Gastroesophageal sphincter (tissue), 4 donors: Measurements from ENCODE around the gene SPATA16. TPM values are rescaled to one million over a fixed set of nuclear protein-coding genes. Genes with fewer than 3 reads are reported as not detected.
"Not testable (repeated sequence)": the region's sequence is repeated elsewhere in the genome, so short reads cannot be mapped to it uniquely, and the experiment has no call there.

Experiments used
- ATAC-seq: fragments of 150-250 bp; one replicate; pipeline ENCODE4 v1.9.1; 2016; ENCODE audit warnings: mild to moderate bottlenecking, moderate library complexity
- H3K27ac ChIP-seq, 4 donors: fragments of 200-600 bp; sonication (generic) in 3 of 4; 1 replicate in 3 of 4; 2 replicates in 1 of 4; pipeline ENCODE4 v1.5.1; 2016 to 2019
- H3K27me3 ChIP-seq: fragments of 200-600 bp; sonication (generic); one replicate; pipeline ENCODE4 v1.5.1; 2019
- H3K36me3 ChIP-seq, 2 donors: fragments of 200-600 bp; sonication (generic); one replicate each; pipeline ENCODE4 v1.5.1; 2019; ENCODE audit warnings: control low read depth in 1 of 2
- H3K4me1 ChIP-seq, 3 donors: fragments of 200-600 bp; sonication (generic); 1 replicate in 2 of 3; 2 replicates in 1 of 3; pipeline ENCODE4 v1.5.1; 2016 to 2019; ENCODE audit warnings: control low read depth in 2 of 3
- H3K4me3 ChIP-seq, 2 donors: fragments of 200-600 bp; sonication (generic); one replicate each; pipeline ENCODE4 v1.5.1; 2019; ENCODE audit warnings: mild to moderate bottlenecking in 1 of 2, moderate library complexity in 1 of 2
- H3K9me3 ChIP-seq, 3 donors: fragments of 200-600 bp; sonication (generic); one replicate each; pipeline ENCODE4 v1.5.1; 2017 to 2019; ENCODE audit warnings: control low read depth in 2 of 3
- CTCF ChIP-seq, 4 experiments: fragments of 200-600 bp in 2 of 4; fragments of 450-650 bp in 2 of 4; sonication (generic) in 1 of 4; IDR thresholded peaks; one replicate each; pipeline ENCODE4 v1.5.1; 2017 to 2019; ENCODE audit warnings: antibody characterized with exemption in 4 of 4, mild to moderate bottlenecking in 2 of 4, moderate library complexity in 2 of 4
- EP300 ChIP-seq: sonication (generic); formaldehyde crosslinking; IDR thresholded peaks from one replicate; pipeline ENCODE4 v1.6.1; 2017; ENCODE audit warnings: antibody characterized with exemption, mild to moderate bottlenecking
- POLR2A ChIP-seq, 2 donors: fragments of 450-650 bp; IDR thresholded peaks; one replicate each; pipeline ENCODE4 v1.6.1; 2017; ENCODE audit warnings: antibody characterized with exemption in 2 of 2, mild to moderate bottlenecking in 2 of 2, moderate library complexity in 1 of 2
- POLR2AphosphoS5 ChIP-seq: sonication (generic); formaldehyde crosslinking; IDR thresholded peaks from one replicate; pipeline ENCODE4 v1.6.1; 2017; ENCODE audit warnings: antibody characterized with exemption
- WGBS, 2 donors: methylation state at CpG; one replicate each; pipeline ENCODE4 v1.1.5; 2018; ENCODE audit warnings: low coverage in 1 of 2; 5-methylcytosine and 5-hydroxymethylcytosine counted together
- total RNA-seq, 4 donors: library from RNA; depleted of rRNA; stranded (reverse); fragments of >200 nt; gene quantifications; one replicate each; pipeline ENCODE4 v1.1.0, GENCODE V29; 2016

Gene SPATA16
- total RNA-seq, result not detected

- TF ChIP-seq POLR2AphosphoS5 (no peak), EP300 (no peak), CTCF (IDR thresholded peaks at IDR 0.05) (no peak), POLR2A (IDR thresholded peaks at IDR 0.05) (no peak)
- H3K27me3 ChIP-seq, result no peaks in the 10 kb centered on the region
- H3K36me3 ChIP-seq, result no peaks in the 10 kb centered on the region
- no peaks in the 10 kb centered on the region for H3K4me1 ChIP-seq
- 85 to 91% methylated on average over 8 to 17 of the region's 18 CpGs for WGBS, 2 donors
- no peaks in the 10 kb centered on the region for H3K9me3 ChIP-seq
- H3K27ac ChIP-seq, result no peak within 1 kb of the TSS
- no peak for ATAC-seq
- no peak within 1 kb of the TSS for H3K4me3 ChIP-seq
Measured at GRCh38 chr3:173140986-173141385, at the start of gene SPATA16. TSS of gene SPATA16 (minus strand) at chr3:173141235. CDS start at chr3:173117731, 23,504 bp downstream.

GRCh38 chr3:173183022-173183421 is 42.0 kb upstream of the SPATA16 start:
- not testable (repeated sequence) for H3K9me3 ChIP-seq, H3K27ac ChIP-seq, H3K36me3 ChIP-seq, H3K4me1 ChIP-seq, H3K4me3 ChIP-seq, ATAC-seq, H3K27me3 ChIP-seq
- WGBS, 2 donors, result 93% methylated on average over 4 of the region's 4 CpGs; no CpG with 5 or more reads in 1 of the 2 donors

- Histone ChIP-seq H3K27me3 (no peaks in the 10 kb centered on the region), H3K36me3 (no peaks in the 10 kb centered on the region), H3K4me3 (no peak overlapping the region), H3K9me3 (no peaks in the 10 kb centered on the region), H3K27ac (no peak overlapping the region), H3K4me1 (no peaks in the 10 kb centered on the region)
- TF ChIP-seq CTCF (IDR thresholded peaks at IDR 0.05) (no peak), POLR2AphosphoS5 (no peak), POLR2A (IDR thresholded peaks at IDR 0.05) (no peak), EP300 (no peak)
- 46 to 48% methylated on average over 2 of the region's 2 CpGs for WGBS, 2 donors
- no peak for ATAC-seq
Measured at GRCh38 chr3:173173652-173174051, 32.6 kb upstream of the SPATA16 start.

GRCh38 chr3:173159139-173159538 is 18.1 kb upstream of the SPATA16 start:
- ATAC-seq, H3K9me3 ChIP-seq, H3K27ac ChIP-seq, H3K4me3 ChIP-seq, H3K36me3 ChIP-seq, H3K27me3 ChIP-seq, H3K4me1 ChIP-seq: not testable (repeated sequence)
- 74 to 95% methylated on average over 2 to 6 of the region's 8 CpGs for WGBS, 2 donors

- not testable (repeated sequence) for H3K27me3 ChIP-seq, ATAC-seq
Measured at GRCh38 chr3:173156533-173156932, 15.5 kb upstream of the SPATA16 start.

GRCh38 chr3:173153631-173154030 is 12.6 kb upstream of the SPATA16 start:
- no peaks in the 10 kb centered on the region for H3K27me3 ChIP-seq
- no peaks in the 10 kb centered on the region for H3K4me1 ChIP-seq
- no peak for ATAC-seq
- TF ChIP-seq CTCF (IDR thresholded peaks at IDR 0.05) (no peak), POLR2A (IDR thresholded peaks at IDR 0.05) (no peak), EP300 (no peak), POLR2AphosphoS5 (no peak)
- no peak overlapping the region for H3K4me3 ChIP-seq
- H3K9me3 ChIP-seq, result no peaks in the 10 kb centered on the region
- H3K27ac ChIP-seq, result no peak overlapping the region
- 83 to 100% methylated on average over 1 to 2 of the region's 2 CpGs for WGBS, 2 donors
- H3K36me3 ChIP-seq, result no peaks in the 10 kb centered on the region

More at GRCh38 chr3:173156533-173156932, 15.5 kb upstream of the SPATA16 start:
- not testable (repeated sequence) for H3K36me3 ChIP-seq, H3K4me3 ChIP-seq, H3K9me3 ChIP-seq, H3K27ac ChIP-seq, H3K4me1 ChIP-seq
- WGBS, 2 donors, result 75 to 89% methylated on average over 3 to 7 of the region's 9 CpGs

- TF ChIP-seq EP300 (no peak), POLR2A (IDR thresholded peaks at IDR 0.05) (no peak), CTCF (IDR thresholded peaks at IDR 0.05) (no peak), POLR2AphosphoS5 (no peak)
- Histone ChIP-seq H3K9me3 (no peaks in the 10 kb centered on the region), H3K4me1 (no peaks in the 10 kb centered on the region), H3K27me3 (no peaks in the 10 kb centered on the region), H3K27ac (no peak overlapping the region), H3K36me3 (no peaks in the 10 kb centered on the region), H3K4me3 (no peak overlapping the region)
- no peak for ATAC-seq
- 67 to 84% methylated on average over 1 to 2 of the region's 2 CpGs for WGBS, 2 donors
Measured at GRCh38 chr3:173139420-173139819, 1.6 kb downstream of the SPATA16 start.
